Neural cell (in vitro differentiated cells): ENCODE results near the gene C19orf85.

Source experiments
- EP300 ChIP-seq: fragments of 450-650 bp; conservative IDR thresholded peaks from 2 replicates; pipeline ENCODE4 v1.6.1; 2014; ENCODE audit warnings: antibody characterized with exemption, mild to moderate bottlenecking, moderate library complexity; ENCODE audit not compliant: poor library complexity, severe bottlenecking
- EZH2 ChIP-seq: fragments of 200-600, 300-800 bp; shearing (Covaris generic), sonication (generic); IDR thresholded peaks from 2 replicates; pipeline ENCODE4 v1.6.1; 2014; ENCODE audit warnings: antibody characterized with exemption, low read length, borderline replicate concordance, mild to moderate bottlenecking; ENCODE audit not compliant: insufficient read depth, poor library complexity, severe bottlenecking
- MXI1 ChIP-seq: fragments of 450-650 bp; conservative IDR thresholded peaks from 2 replicates; pipeline ENCODE4 v1.6.1; 2014; ENCODE audit warnings: antibody characterized with exemption, mild to moderate bottlenecking; ENCODE audit not compliant: poor library complexity, severe bottlenecking
- POLR2AphosphoS5 ChIP-seq: IDR thresholded peaks from 2 replicates; pipeline ENCODE4 v1.6.1; 2012
- RAD21 ChIP-seq: fragments of 450-650 bp; conservative IDR thresholded peaks from 2 replicates; pipeline ENCODE4 v1.6.1; 2014; ENCODE audit warnings: antibody characterized with exemption, mild to moderate bottlenecking, moderate library complexity
- TAF1 ChIP-seq: IDR thresholded peaks from 2 replicates; pipeline ENCODE4 v1.6.1; 2012; ENCODE audit warnings: low read depth
- TF ChIP-seq, protein P1 (sequence below): fragments of 450-650 bp; IDR thresholded peaks from 2 replicates; pipeline ENCODE4 v1.5.1; 2014; ENCODE audit warnings: antibody characterized with exemption, mild to moderate bottlenecking, moderate library complexity; ENCODE audit not compliant: poor library complexity, severe bottlenecking

DNA sequence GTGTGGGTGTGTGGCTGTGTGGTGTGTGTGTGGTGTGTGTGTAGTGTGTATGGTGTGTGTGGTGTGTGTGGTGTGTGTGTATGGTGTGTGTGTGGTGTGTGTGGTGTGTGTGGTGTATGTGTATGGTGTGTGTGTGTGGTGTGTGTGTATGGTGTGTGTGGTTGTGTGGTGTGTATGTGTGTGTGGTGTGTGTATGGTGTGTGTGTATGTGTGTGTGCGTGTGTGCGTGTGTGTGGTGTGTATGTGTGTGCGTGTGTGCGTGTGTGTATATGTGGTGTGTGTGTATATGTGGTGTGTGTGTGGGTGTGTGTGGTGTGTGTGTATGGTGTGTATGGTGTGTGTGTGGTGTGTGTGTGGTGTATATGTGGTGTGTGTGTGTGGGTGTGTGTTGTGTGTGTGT lies 29.5 kb downstream of the C19orf85 start:
- TF ChIP-seq, protein P1, sequence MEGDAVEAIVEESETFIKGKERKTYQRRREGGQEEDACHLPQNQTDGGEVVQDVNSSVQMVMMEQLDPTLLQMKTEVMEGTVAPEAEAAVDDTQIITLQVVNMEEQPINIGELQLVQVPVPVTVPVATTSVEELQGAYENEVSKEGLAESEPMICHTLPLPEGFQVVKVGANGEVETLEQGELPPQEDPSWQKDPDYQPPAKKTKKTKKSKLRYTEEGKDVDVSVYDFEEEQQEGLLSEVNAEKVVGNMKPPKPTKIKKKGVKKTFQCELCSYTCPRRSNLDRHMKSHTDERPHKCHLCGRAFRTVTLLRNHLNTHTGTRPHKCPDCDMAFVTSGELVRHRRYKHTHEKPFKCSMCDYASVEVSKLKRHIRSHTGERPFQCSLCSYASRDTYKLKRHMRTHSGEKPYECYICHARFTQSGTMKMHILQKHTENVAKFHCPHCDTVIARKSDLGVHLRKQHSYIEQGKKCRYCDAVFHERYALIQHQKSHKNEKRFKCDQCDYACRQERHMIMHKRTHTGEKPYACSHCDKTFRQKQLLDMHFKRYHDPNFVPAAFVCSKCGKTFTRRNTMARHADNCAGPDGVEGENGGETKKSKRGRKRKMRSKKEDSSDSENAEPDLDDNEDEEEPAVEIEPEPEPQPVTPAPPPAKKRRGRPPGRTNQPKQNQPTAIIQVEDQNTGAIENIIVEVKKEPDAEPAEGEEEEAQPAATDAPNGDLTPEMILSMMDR, result no peak
- TF ChIP-seq EZH2 (no peak), RAD21 (no peak), EP300 (no peak), POLR2AphosphoS5 (no peak), MXI1 (no peak), TAF1 (no peak)
